Panc1 (cell line): ENCODE measurements around the gene EFNA1. TPM values are rescaled to one million over a fixed set of nuclear protein-coding genes. Genes with fewer than 3 reads are reported as not detected.
A peak's percentile ranks its signal among the peaks of the same experiment; 100 is the strongest.

Source experiments
- ATAC-seq: fragments of 200-7000 bp; cut with Tn5 transposase; 2 replicates; pipeline ENCODE4 v1.9.1; 2020; ENCODE audit warnings: mild to moderate bottlenecking, moderate library complexity
- BruUV-seq: library from RNA; stranded (reverse); fragments of 400-500 nt; replicated peaks from 2 replicates; lab custom pipeline; 2021; lab: Mats Ljungman, UMichigan
- CTCF ChIA-PET: fragments of 300-600 bp; sonication (Branson Sonifier 250); formaldehyde crosslinking; loops from one replicate; lab custom pipeline; 2022; ENCODE audit warnings: antibody characterized with exemption; lab: Charles Lee
- POLR2A ChIA-PET: fragments of 300-600 bp; sonication (Branson Sonifier 250); formaldehyde crosslinking; loops from one replicate; lab custom pipeline; 2022; ENCODE audit warnings: antibody characterized with exemption; lab: Charles Lee
- DNase-seq: peaks from one replicate; pipeline ENCODE4 v3.0.0-alpha.2; 2010; ENCODE audit warnings: low read depth, low spot score
- H3K27ac ChIP-seq: 2 replicates; pipeline ENCODE4 v1.5.1; 2011; ENCODE audit warnings: mild to moderate bottlenecking, low read length, inconsistent platforms
- H3K27me3 ChIP-seq: fragments of 200-500 bp; sonication (Bioruptor generic); 2 replicates; pipeline ENCODE4 v1.6.0; 2014; ENCODE audit warnings: low read length, inconsistent platforms; ENCODE audit not compliant: control insufficient read depth, insufficient read depth
- H3K36me3 ChIP-seq: fragments of 200-500 bp; sonication (Bioruptor generic); 2 replicates; pipeline ENCODE4 v1.5.1; 2014; ENCODE audit warnings: inconsistent platforms, mild to moderate bottlenecking, low read length, moderate library complexity; ENCODE audit not compliant: control insufficient read depth, insufficient read depth
- H3K4me1 ChIP-seq: 2 replicates; pipeline ENCODE4 v1.5.1; 2011; ENCODE audit warnings: inconsistent platforms, mild to moderate bottlenecking, low read length, moderate library complexity; ENCODE audit not compliant: control insufficient read depth, insufficient read depth
- H3K4me3 ChIP-seq, 2 experiments: 2 replicates each; pipeline ENCODE4 v1.5.1; 2011 to 2012; ENCODE audit warnings: low read depth in 2 of 2, low read length in 2 of 2, mild to moderate bottlenecking in 2 of 2, inconsistent platforms in 1 of 2, moderate library complexity in 1 of 2
- H3K9me3 ChIP-seq: fragments of 200-500 bp; sonication (Bioruptor generic); 2 replicates; pipeline ENCODE4 v1.5.1; 2014; ENCODE audit warnings: low read depth, mild to moderate bottlenecking, inconsistent platforms, low read length, moderate library complexity; ENCODE audit not compliant: control insufficient read depth, insufficient read depth
- CTCF ChIP-seq: fragments of 450-650 bp; IDR thresholded peaks from 2 replicates; pipeline ENCODE4 v1.5.1; 2017; ENCODE audit warnings: mild to moderate bottlenecking
- POLR2AphosphoS5 ChIP-seq: IDR thresholded peaks from 2 replicates; pipeline ENCODE4 v1.6.1; 2012; ENCODE audit warnings: mild to moderate bottlenecking, low read depth, low read length, moderate library complexity
- REST ChIP-seq, 2 experiments: IDR thresholded peaks; 2 replicates each; pipeline ENCODE4 v1.6.1; 2011 to 2012; ENCODE audit warnings: low read depth in 2 of 2, control low read depth in 1 of 2, low read length in 1 of 2, mild to moderate bottlenecking in 1 of 2, moderate library complexity in 1 of 2; ENCODE audit not compliant: insufficient read depth in 1 of 2
- SIN3A ChIP-seq: IDR thresholded peaks from 2 replicates; pipeline ENCODE4 v1.6.1; 2012; ENCODE audit warnings: low read depth, mild to moderate bottlenecking, low read length, moderate library complexity, borderline replicate concordance; ENCODE audit not compliant: insufficient read depth
- in situ Hi-C: cut with HindIII; loops from 2 replicates; pipeline ENCODE4 v1.10.0; 2016; ENCODE audit warnings: low sequenced_read_pairs, low pct_unique_long_range_greater_than_20kb
- intact Hi-C: fragments of 100-400 bp; cut with micrococcal nuclease; formaldehyde crosslinking; loops from one replicate; pipeline ENCODE4 v1.10.0; 2022; ENCODE audit not compliant: unreplicated experiment
- total RNA-seq: library from RNA; stranded (reverse); gene quantifications from one replicate; pipeline ENCODE4 v1.2.1, GENCODE V29; 2021; ENCODE audit not compliant: unreplicated experiment

Gene EFNA1
- total RNA-seq, 1 experiment from 2014 or later = 23.8 TPM

- in situ Hi-C loops = no loop called here
- H3K27me3 ChIP-seq = peaks cover 2% of the 10 kb centered on the region; the same call in 1 of the 2 replicates
- no TSS peak for BruUV-seq
- peaks cover 16% of the 10 kb centered on the region; the same call in 1 of the 2 replicates for H3K4me1 ChIP-seq
- DNase-seq = no peak
- no peaks in the 10 kb centered on the region for H3K36me3 ChIP-seq
- ChIA-PET POLR2A (no interaction called here), CTCF (interaction anchor here (0.6 kb wide), 1 partner anchor 93 kb away, joined by 5 read pairs; no protein-coding TSS in a partner anchor)
- no peaks in the 10 kb centered on the region for H3K9me3 ChIP-seq
- intact Hi-C loops = loop anchor here (2.0 to 5.0 kb wide), 2 partner anchors 33 to 75 kb away; partner anchors contain the start of gene EFNA1
- TF ChIP-seq POLR2AphosphoS5 = no peak
- peak; percentile 75 for TF ChIP-seq CTCF
- no peak overlapping the region for H3K4me3 ChIP-seq
- ATAC-seq = peak; percentile 80
- H3K27ac ChIP-seq = no peak overlapping the region
Measured at GRCh38 chr1:155093911-155094621, 33.6 kb upstream of the EFNA1 start.

GRCh38 chr1:155094622-155094948, 33.1 kb upstream of the EFNA1 start:
- H3K4me1 ChIP-seq = peaks cover 16% of the 10 kb centered on the region; the same call in 1 of the 2 replicates
- H3K27ac ChIP-seq = no peak overlapping the region
- no peak for DNase-seq
- POLR2A ChIA-PET = no interaction called here
- in situ Hi-C loops = no loop called here
- no peaks in the 10 kb centered on the region for H3K36me3 ChIP-seq
- no peak overlapping the region for H3K4me3 ChIP-seq
- H3K27me3 ChIP-seq = peaks cover 2% of the 10 kb centered on the region; the same call in 1 of the 2 replicates
- no peak for ATAC-seq
- CTCF ChIA-PET = interaction anchor here (1.1 kb wide), 1 partner anchor 9 kb away, joined by 7 read pairs; no protein-coding TSS in a partner anchor
- BruUV-seq = no TSS peak
- intact Hi-C loops = loop anchor here (5.0 kb wide), 1 partner anchor 33 kb away; the partner anchor contains the start of gene EFNA1
- H3K9me3 ChIP-seq = no peaks in the 10 kb centered on the region
- TF ChIP-seq CTCF = no peak
- no peak for TF ChIP-seq REST (IDR thresholded peaks at IDR 0.05; ENCODE audit: insufficient read depth in 1 of 2, low read depth in 2 of 2, low read length in 1 of 2)
- no peak for TF ChIP-seq SIN3A
- no peak for TF ChIP-seq POLR2AphosphoS5
